GM20000 (cell line): Measurements from ENCODE around the gene SETDB1.

ENCODE experiments used
- DNase-seq: peaks from one replicate; pipeline ENCODE4 v3.0.0; 2012; ENCODE audit warnings: low spot score
- TF ChIP-seq, protein P1 (sequence below): IDR thresholded peaks from 2 replicates; pipeline ENCODE4 v1.5.1; 2012; ENCODE audit warnings: mild to moderate bottlenecking, control low read depth; ENCODE audit errors: extremely low read depth, missing control alignments

The SETDB1 gene

DNA sequence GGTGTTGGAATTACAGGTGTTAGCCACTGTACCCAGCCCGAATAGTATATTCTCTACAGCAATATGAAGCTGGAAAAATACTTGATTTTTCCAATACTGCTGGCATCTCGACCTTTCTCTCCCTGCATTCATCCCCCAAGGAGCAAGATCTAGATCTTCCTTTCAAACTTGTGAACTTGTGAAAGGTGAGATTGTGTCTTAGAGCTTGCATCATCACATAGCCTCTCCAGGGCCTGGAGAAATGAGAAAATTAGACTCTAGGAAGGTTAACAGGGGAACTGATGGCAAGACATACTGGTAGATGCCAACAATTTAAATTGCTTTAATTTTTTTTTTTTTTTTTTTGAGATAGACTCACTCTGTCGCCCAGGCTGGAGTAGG lies 84.2 kb downstream of the SETDB1 start:
- no peak for DNase-seq
- TF ChIP-seq, protein P1, sequence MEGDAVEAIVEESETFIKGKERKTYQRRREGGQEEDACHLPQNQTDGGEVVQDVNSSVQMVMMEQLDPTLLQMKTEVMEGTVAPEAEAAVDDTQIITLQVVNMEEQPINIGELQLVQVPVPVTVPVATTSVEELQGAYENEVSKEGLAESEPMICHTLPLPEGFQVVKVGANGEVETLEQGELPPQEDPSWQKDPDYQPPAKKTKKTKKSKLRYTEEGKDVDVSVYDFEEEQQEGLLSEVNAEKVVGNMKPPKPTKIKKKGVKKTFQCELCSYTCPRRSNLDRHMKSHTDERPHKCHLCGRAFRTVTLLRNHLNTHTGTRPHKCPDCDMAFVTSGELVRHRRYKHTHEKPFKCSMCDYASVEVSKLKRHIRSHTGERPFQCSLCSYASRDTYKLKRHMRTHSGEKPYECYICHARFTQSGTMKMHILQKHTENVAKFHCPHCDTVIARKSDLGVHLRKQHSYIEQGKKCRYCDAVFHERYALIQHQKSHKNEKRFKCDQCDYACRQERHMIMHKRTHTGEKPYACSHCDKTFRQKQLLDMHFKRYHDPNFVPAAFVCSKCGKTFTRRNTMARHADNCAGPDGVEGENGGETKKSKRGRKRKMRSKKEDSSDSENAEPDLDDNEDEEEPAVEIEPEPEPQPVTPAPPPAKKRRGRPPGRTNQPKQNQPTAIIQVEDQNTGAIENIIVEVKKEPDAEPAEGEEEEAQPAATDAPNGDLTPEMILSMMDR, result no peak

DNA sequence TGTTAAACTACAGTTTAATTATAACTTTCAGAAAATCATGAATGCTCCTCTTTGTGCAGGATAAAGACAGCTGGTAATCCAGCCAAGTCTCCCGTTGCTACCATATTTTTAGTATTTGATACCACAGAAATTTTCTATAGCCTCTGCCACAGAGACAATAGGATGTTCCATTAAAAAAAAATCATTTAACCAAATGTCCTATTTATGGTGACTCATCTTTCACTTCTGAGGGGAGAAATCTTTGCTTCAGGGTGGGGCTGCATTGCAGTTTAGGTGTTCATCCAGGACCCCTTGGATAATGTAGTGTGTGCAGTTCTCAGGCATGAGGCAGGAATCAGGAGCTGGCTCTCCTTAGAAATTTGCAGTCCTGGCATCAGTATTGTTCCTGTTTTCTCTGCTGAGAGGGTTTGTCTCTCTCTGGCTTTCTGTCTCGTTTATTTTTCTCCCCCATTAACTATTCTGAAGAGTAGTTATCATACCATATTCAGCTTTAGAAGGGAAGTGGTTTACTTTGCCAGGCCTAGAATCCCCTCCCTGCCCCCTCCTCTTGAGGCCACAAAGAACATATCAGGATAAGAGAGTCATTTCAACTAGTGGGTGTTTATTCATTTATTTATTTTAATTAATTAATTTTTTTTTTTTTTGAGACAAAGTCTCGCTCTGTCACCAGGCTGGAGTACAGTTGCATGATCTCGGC lies 85.1 kb downstream of the SETDB1 start:
- no peak for DNase-seq

DNA sequence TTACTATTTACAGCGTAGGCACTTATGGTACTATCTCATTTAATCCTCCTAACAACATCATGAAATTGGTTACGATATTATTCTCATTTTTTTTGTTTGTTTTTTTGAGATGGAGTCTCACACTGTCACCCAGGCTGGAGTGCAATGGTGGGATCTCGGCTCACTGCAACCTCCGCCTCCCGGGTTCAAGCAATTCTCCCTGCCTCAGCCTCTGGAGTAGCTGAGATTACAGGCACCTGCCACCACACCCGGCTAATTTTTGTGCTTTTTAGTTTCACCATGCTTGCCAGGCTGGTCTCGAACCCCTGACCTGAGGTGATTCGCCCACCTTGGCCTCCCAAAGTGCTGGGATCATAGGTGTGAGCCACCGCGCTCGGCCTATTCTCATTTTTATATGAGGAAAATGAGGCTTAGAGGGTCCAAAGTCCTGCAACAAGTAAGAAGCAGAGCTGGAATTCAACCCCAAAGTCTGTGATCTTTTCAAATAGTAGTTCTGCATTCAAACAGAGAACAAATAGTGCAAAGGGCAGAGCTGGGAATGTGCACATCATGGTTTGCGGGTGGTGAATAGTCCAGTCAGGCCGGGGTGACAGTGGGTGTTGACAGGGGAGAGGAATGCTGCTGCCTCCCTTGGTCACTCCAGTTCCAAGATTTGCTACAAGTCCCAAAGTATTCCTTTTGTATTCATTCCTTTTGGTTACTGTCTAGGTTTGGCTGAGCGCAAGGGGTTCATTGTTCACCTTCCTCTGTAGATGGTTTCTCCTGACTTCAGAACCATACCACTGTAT lies 86.7 kb downstream of the SETDB1 start:
- TF ChIP-seq, protein P1, result no peak
- DNase-seq, result no peak

More for the DNA sequence above, 85.1 kb downstream of the SETDB1 start:
- TF ChIP-seq, protein P1, result no peak

DNA sequence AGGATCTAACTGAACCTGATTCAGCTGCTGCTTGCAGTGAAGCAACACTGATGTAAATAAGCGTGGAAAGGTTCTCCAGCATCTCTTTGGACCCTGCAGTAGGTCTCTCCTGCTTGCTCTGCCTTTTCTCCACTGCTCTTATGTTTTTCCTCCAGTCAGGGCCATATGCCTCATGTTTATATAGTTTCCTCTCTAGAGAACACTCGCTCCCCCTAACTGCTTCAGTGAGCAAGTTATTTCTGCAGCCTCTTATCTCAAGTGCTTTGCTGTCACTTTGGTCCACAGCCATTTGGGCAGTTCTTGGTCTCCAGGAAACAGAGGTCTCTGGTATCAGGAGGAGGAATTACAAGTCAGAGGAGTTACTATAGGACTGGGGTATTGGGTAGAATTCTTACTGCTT lies 87.4 kb downstream of the SETDB1 start:
- DNase-seq, result no peak
- TF ChIP-seq, protein P1, result no peak
